Measurements from ENCODE around the gene TFAM.
A peak's percentile ranks its signal among the peaks of the same experiment; 100 is the strongest.

Gene TFAM

DNA sequence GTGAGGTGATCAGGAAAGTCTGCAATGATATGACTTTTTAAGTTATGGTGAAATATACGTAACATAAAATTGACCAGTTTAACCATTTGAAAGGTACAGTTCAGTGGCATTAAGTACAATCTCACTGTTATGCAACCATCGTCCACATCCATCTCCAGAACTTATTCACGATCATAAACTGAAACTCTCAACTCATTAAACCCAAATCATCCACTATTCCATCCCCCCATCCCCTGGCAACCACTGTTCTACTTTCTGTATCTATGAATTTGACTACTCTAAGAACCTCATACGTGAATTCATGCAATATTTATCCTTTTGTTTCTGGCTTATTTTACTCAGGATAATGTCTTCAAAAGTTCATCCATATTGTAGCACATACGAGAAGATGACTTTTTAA lies 48.4 kb downstream of the TFAM start:
- no peak for DNase-seq (ENCODE audit: low read depth)

- DNase-seq (ENCODE audit: low read depth): peak; percentile 11
Measured at GRCh38 chr10:58435297-58435985, 50.2 kb downstream of the TFAM start.

DNA sequence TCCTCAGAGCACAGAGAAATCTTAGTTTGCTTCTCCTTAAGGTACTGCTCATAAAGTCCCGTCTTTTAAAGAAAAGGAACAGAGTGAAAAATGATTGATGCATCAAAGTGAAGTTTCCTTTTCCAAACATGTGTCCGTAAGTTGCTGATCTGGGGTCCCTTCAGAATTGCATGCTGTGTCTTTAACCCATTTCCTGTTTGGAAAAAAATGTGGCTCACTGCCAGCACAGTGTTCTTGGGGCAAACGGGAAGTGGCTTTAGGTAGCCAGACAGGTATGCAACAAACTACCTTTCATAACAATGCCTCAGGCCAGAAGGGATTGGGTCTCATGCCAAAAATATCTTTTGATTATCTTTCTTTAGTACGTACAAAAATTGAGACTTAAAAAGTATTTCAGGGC lies 50.9 kb downstream of the TFAM start:
- no peak for DNase-seq (ENCODE audit: low read depth)

DNA sequence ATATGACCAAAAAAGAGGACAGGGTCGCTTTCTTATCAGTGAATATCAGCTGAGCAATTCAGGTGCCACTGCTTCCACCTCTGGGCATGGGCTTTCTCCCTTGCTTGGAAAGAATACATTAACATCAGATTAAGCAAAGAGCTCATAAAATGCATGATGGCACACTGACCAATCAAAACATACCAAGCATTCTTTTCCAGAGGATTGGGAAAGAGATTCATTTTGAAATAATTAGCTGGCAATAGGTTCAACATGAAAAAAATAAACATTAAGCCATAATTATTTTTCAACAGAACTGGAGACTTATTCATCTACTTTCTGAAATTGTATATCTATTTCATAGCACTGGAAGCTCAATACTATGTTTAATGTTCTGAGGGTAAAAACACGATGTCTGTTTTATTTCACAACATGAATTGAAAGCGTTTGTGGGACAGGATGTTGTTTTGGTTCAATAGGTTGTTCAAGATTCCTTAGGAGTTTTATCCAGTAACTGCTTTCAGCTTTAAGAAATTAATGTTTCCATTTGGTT lies 53.2 kb downstream of the TFAM start:
- no peak for DNase-seq (ENCODE audit: low read depth)

DNA sequence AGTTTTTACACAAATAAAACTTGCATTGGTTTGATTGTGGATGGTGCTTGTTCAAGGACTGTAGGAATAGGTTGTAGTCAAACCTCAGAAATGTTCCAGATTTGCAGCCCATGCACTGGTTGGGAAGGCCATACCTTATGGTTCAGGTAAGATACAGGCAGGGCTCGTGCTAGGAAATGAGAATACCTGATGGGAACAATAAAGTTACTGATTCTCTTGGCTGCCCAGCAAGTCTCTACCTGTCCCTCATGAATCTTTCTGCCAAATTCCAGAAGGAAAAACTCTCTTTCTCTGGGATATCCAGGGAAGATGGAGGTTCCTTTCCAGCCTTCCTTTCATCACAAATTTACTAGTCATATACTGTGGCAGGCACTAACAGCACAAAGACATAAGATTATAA lies 53.8 kb downstream of the TFAM start:
- DNase-seq (ENCODE audit: low read depth): no peak

- DNase-seq (ENCODE audit: low read depth): no peak
Measured at GRCh38 chr10:58439632-58440364, 54.6 kb downstream of the TFAM start.

- DNase-seq (ENCODE audit: low read depth): no peak
Measured at GRCh38 chr10:58440484-58440883, 55.3 kb downstream of the TFAM start.

GRCh38 chr10:58444321-58444720 lies 59.1 kb downstream of the TFAM start:
- no peak for DNase-seq (ENCODE audit: low read depth)

- DNase-seq (ENCODE audit: low read depth): no peak
Measured at GRCh38 chr10:58444876-58445275, 59.7 kb downstream of the TFAM start.

DNA sequence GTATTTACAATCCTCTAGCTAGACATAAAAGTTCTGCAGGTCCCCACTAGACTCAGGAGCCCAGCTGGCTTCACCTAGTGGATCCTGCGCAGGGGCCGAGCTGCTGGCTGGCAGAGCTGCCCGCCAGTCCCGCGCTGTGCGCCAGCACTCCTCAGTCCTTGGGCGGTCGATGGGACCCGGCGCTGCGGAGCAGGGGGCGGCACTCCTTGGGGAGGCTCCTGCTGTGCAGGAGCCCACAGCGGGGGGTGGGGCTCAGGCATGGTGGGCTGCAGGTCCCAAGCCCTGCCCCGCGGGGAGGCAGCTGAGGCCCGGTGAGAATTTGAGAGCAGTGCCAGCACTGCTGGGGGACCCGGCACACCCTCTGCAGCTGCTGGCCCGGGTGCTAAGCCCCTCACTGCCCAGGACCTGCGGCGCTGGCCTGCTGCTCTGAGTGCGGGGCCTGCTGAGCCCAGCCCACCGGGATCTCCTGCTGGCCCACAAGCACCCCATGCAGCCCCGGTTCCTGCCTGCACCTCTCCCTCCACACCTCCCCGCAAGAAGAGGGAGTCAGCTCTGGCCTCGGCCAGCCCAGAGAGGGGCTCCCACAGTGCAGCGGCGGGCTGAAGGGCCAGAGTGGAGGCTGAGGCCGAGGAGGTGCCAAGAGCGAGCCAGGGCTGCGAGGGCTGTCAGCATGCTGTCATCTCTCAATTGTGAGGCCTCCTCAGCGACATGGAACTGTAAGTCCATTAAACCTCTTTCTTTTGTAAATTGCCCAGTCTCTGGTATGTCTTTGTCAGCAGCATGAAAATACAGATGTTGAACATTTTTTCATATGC lies 63.1 kb downstream of the TFAM start:
- no peak for DNase-seq (ENCODE audit: low read depth)

All from activated T-cell treated with anti-CD3 and anti-CD28 coated beads for 48 hours (primary cell).